GM18519 (cell line): ENCODE results near the gene ODAM.
"Not testable (repeated sequence)": the region's sequence is repeated elsewhere in the genome, so short reads cannot be mapped to it uniquely, and the experiment has no call there.

ENCODE experiments used
- ATAC-seq: cut with Tn5 transposase; IDR thresholded peaks from one replicate; pipeline ENCODE4 v1.9.1; 2021; ENCODE audit warnings: mild to moderate bottlenecking, moderate library complexity; ENCODE audit not compliant: unreplicated experiment, low FRiP score

ODAM gene

GRCh38 chr4:70221389-70221788 lies 25.9 kb downstream of the ODAM start:
- ATAC-seq, result not testable (repeated sequence)

- ATAC-seq, result not testable (repeated sequence)
Observed at GRCh38 chr4:70221818-70222217, 26.3 kb downstream of the ODAM start.

GRCh38 chr4:70225824-70226223 lies 30.3 kb downstream of the ODAM start, which contains the start of gene FDCSP:
FDCSP (plus strand) TSS chr4:70226124; CDS start chr4:70231195, 5,071 bp downstream.
- ATAC-seq, result no peak

- no peak for ATAC-seq
Observed at GRCh38 chr4:70236125-70236524, 40.6 kb downstream of the ODAM start.

GRCh38 chr4:70239131-70239883 lies 43.8 kb downstream of the ODAM start:
- no peak for ATAC-seq

GRCh38 chr4:70239884-70240591 lies 44.5 kb downstream of the ODAM start:
- no peak for ATAC-seq

- not testable (repeated sequence) for ATAC-seq
Observed at GRCh38 chr4:70242297-70242696, 46.8 kb downstream of the ODAM start, which contains the start of gene CSN3. CSN3 (plus strand) TSS chr4:70242597; CDS start chr4:70244820, 2,223 bp downstream.

- ATAC-seq, result no peak
Observed at GRCh38 chr4:70243091-70243490, 47.6 kb downstream of the ODAM start.

GRCh38 chr4:70251250-70251944 lies 55.9 kb downstream of the ODAM start:
- no peak for ATAC-seq

GRCh38 chr4:70251945-70252277 lies 56.4 kb downstream of the ODAM start:
- no peak for ATAC-seq
